Fibroblast of mammary gland (primary cell): ENCODE measurements around the gene MED19.
A peak's percentile ranks its signal among the peaks of the same experiment; 100 is the strongest.

Experiments used
- DNase-seq: peaks from one replicate; pipeline ENCODE4 v3.0.0-alpha.2; 2010; ENCODE audit warnings: low read depth
- H3K4me3 ChIP-seq: 2 replicates; pipeline ENCODE4 v1.5.1; 2011; ENCODE audit warnings: low read depth, mild to moderate bottlenecking, low read length, moderate library complexity; ENCODE audit not compliant: control insufficient read depth
- CTCF ChIP-seq: conservative IDR thresholded peaks from 2 replicates; pipeline ENCODE4 v1.5.1; 2011; ENCODE audit warnings: low read depth, low read length, inconsistent platforms; ENCODE audit not compliant: control insufficient read depth, insufficient read depth

The MED19 gene

GRCh38 chr11:57745206-57745605 lies 33.2 kb upstream of the MED19 start:
- no peak overlapping the region for H3K4me3 ChIP-seq
- DNase-seq, result no peak
- no peak for TF ChIP-seq CTCF

DNA sequence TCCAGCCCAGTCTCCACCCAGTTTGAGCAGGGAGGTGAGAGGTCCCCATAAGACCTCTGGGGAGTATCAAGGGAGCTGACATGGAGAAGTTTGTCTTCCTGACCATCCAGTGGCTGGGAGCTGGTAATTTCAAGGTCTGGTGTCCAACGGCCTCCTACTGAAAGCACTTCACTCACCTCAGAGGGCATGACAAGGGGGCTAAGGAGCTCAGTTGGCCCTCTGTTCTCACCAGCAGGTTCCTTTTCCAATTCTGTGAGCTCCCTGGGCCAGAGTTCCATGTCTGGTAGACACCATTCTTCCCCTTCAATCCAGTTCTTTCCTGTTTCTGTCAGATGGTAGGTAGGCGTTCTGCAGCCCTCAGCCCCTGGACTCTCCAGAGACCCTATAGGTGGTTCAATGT lies 32.3 kb upstream of the MED19 start:
- no peak for DNase-seq
- no peak for TF ChIP-seq CTCF
- no peak overlapping the region for H3K4me3 ChIP-seq

DNA sequence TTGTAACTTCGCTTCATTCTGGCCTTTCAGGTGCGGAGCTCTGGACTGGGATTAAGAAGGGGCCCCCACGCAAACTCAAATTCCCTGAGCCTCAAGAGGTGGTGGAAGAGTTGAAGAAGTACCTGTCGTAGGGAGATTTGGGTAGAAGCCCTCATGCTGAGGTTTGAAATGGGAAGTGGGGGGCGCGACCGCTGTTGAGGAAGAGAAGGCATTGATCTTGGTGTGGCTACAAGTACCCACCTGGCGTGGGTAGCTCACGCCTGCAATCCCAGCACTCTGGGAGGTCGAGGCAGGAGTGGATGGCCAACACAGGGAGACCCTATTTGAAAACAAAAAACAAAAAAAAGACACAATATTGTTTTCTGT lies 30.1 kb upstream of the MED19 start:
- H3K4me3 ChIP-seq, result peak overlapping the region; percentile 93
- DNase-seq, result no peak
- no peak for TF ChIP-seq CTCF

DNA sequence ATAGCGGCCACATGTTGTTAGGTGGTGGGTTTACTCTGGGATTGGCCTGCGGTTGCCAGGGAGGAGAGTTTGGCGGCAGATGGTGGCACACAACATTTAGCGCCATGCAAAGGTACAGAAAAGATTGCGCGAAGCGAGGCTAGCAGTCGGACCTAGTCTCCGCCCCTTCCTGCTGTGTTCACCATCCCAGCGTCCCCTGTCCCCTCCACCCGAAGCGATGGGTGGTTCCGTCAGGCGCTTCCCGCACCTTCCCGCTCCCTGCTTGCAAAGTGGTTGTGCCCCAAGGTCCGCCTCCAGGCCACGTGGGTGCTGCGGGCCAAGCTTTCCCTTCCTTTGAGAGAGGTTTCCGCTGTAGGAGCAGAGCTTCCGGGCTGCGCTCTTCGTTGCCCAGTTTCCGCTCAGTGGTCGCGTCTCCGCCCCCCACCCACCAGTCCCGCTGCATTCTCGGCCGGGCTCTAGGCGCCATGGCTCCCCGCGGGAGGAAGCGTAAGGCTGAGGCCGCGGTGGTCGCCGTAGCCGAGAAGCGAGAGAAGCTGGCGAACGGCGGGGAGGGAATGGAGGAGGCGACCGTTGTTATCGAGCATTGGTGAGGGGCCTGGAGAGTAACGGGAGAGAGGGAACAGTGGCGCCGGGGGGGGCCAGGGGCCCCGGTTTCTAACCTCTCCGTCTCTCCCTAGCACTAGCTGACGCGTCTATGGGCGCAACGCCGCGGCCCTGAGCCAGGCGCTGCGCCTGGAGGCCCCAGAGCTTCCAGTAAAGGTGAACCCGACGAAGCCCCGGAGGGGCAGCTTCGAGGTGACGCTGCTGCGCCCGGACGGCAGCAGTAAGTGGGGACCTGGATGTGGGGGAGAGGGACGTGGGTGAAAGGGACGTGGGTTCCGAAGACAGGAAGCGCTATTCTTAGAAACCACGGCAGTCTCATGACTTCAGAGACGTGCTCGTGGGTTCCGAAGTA lies 29.4 kb upstream of the MED19 start, which contains the start of gene SELENOH:
Gene SELENOH, plus strand, starts transcription at position 360 of the 955 bp plus-strand sequence. Its CDS starts 105 bp downstream, at position 465.
- TF ChIP-seq CTCF, result no peak
- peak within 1 kb of the TSS; percentile 93 for H3K4me3 ChIP-seq
- peak; percentile 97 for DNase-seq

DNA sequence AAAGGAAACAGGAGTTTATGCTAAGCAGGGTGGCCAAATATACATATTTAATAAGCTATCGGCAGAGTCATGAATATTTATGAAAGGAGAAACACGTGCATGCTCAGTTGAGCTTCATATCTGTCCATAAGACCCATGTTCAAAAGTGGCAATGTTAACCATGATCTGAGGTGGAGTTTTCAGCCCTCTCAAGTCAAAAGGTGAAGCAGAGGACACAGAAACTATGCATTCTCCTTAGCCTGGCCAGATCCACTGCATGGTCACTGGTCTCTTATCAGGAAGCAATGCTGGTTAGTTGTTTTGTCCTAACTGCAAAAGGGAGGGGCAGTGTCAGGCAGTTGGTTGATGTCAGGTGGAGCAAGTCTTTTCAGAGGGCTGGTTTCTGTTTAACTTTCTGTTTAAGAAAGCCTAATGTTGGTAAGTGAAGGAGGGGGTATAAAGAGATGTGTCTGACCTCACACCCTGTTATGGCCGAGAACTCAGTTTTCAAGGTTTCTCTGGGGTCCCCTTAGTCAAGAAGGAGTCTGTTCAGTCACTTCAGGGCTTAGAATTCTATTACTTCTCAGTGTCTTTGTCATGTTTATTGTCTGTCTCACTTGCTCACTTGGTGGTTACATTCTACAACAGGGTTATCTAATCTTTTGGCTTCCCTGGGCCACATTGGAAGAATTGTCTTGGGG lies 23.7 kb upstream of the MED19 start:
- TF ChIP-seq CTCF, result no peak
- H3K4me3 ChIP-seq, result no peak overlapping the region
- no peak for DNase-seq

DNA sequence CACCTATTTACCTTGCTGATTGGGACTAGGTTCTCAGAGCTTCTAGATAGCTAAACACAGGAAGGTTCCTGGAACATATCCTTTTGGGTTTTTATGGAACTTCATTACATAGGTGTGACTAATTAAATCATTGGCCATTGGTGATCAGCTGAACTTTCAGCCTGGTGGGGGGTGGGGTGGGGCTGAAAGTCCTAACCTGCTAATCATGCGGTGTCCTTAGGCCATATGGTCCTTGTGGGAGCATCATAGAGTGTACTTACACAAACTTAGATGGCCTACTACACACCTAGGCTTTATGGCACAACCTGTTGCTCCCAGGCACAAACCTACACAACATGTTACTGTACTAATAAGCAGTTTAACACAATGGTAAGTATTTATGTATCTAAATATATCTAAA lies 20.6 kb upstream of the MED19 start:
- H3K4me3 ChIP-seq, result no peak overlapping the region
- DNase-seq, result no peak
- TF ChIP-seq CTCF, result no peak
